OCI-LY1 (cell line): ENCODE measurements around the gene ADRA2A.

Source experiments
- H2AFZ ChIP-seq: fragments of 200-600 bp; sonication (generic), shearing (Covaris generic); 2 replicates; pipeline ENCODE4 v1.6.0; 2014; ENCODE audit warnings: antibody characterized with exemption, mild to moderate bottlenecking, low read length
- H3F3A ChIP-seq: fragments of 200-600 bp; sonication (generic), shearing (Covaris generic); 2 replicates; pipeline ENCODE4 v1.6.0; 2014; ENCODE audit warnings: mild to moderate bottlenecking, antibody characterized with exemption, low read length, moderate library complexity; ENCODE audit not compliant: insufficient read depth
- H3K27ac ChIP-seq: fragments of 200-600 bp; sonication (generic); 2 replicates; pipeline ENCODE4 v1.5.1; 2014; ENCODE audit warnings: low read length, mixed run types, mild to moderate bottlenecking, low read depth; ENCODE audit not compliant: poor library complexity, severe bottlenecking
- H3K27me3 ChIP-seq: fragments of 200-600 bp; sonication (generic); 2 replicates; pipeline ENCODE4 v1.6.0; 2014; ENCODE audit warnings: antibody characterized with exemption, mild to moderate bottlenecking, low read length, moderate library complexity; ENCODE audit not compliant: insufficient read depth
- H3K36me3 ChIP-seq: fragments of 200-600 bp; sonication (generic); 2 replicates; pipeline ENCODE4 v1.6.1; 2014; ENCODE audit warnings: mild to moderate bottlenecking, antibody characterized with exemption, low read length, moderate library complexity, mixed read lengths; ENCODE audit not compliant: insufficient read depth
- H3K4me1 ChIP-seq: fragments of 200-600 bp; sonication (generic); 2 replicates; pipeline ENCODE4 v1.5.1; 2014; ENCODE audit warnings: mild to moderate bottlenecking, low read length, moderate library complexity; ENCODE audit not compliant: insufficient read depth, severe bottlenecking
- H3K4me2 ChIP-seq: fragments of 200-600 bp; sonication (generic), shearing (Covaris generic); 2 replicates; pipeline ENCODE4 v1.6.1; 2014; ENCODE audit warnings: low read length
- H3K4me3 ChIP-seq: fragments of 200-600 bp; sonication (generic); 2 replicates; pipeline ENCODE4 v1.5.1; 2014; ENCODE audit warnings: low read length, low read depth, mild to moderate bottlenecking, mixed read lengths; ENCODE audit not compliant: poor library complexity, severe bottlenecking
- H3K79me2 ChIP-seq: fragments of 200-600 bp; shearing (Covaris generic); 2 replicates; pipeline ENCODE4 v1.6.1; 2016; ENCODE audit warnings: mixed run types, low read length, mixed read lengths; ENCODE audit not compliant: insufficient read depth
- H3K9ac ChIP-seq: fragments of 200-600 bp; sonication (generic), shearing (Covaris generic); 2 replicates; pipeline ENCODE4 v1.6.1; 2014; ENCODE audit warnings: mild to moderate bottlenecking, low read length, mixed read lengths
- H3K9me2 ChIP-seq: fragments of 200-600 bp; sonication (generic), shearing (Covaris generic); 2 replicates; pipeline ENCODE4 v1.6.1; 2014; ENCODE audit warnings: low read depth, mild to moderate bottlenecking, low read length, mixed read lengths
- H3K9me3 ChIP-seq: fragments of 200-600 bp; shearing (Covaris generic); 2 replicates; pipeline ENCODE4 v1.6.1; 2014; ENCODE audit warnings: low read length, mixed read lengths
- H4K20me1 ChIP-seq: fragments of 200-600 bp; sonication (generic), shearing (Covaris generic); 2 replicates; pipeline ENCODE4 v1.6.0; 2016; ENCODE audit warnings: mild to moderate bottlenecking, low read length; ENCODE audit not compliant: insufficient read depth
- CTCF ChIP-seq: fragments of 200-600 bp; sonication (generic), shearing (Covaris generic); IDR thresholded peaks from 2 replicates; pipeline ENCODE4 v1.5.1; 2017; ENCODE audit warnings: mild to moderate bottlenecking, antibody characterized with exemption, low read length, moderate library complexity, mixed read lengths
- EZH2 ChIP-seq: fragments of 200-600 bp; sonication (generic), shearing (Covaris generic); IDR thresholded peaks from 2 replicates; pipeline ENCODE4 v1.8.0; 2017; ENCODE audit warnings: borderline replicate concordance, mixed run types, mild to moderate bottlenecking, antibody characterized with exemption, low read length, moderate library complexity, mixed read lengths

ADRA2A gene

GRCh38 chr10:111122127-111122526 is 45.3 kb downstream of the ADRA2A start:
- H3K4me1 ChIP-seq, result no peaks in the 10 kb centered on the region
- no peaks in the 10 kb centered on the region for H3K27me3 ChIP-seq
- no peak for TF ChIP-seq EZH2
- TF ChIP-seq CTCF, result no peak
- H3K27ac ChIP-seq, result no peak overlapping the region
- H2AFZ ChIP-seq, result no peak overlapping the region
- no peak overlapping the region for H3K9ac ChIP-seq
- no peaks in the 10 kb centered on the region for H3K79me2 ChIP-seq
- no peaks in the 10 kb centered on the region for H4K20me1 ChIP-seq
- H3K36me3 ChIP-seq, result no peaks in the 10 kb centered on the region
- no peaks in the 10 kb centered on the region for H3K9me3 ChIP-seq
- H3K4me3 ChIP-seq, result no peak overlapping the region
- no peaks in the 10 kb centered on the region for H3K9me2 ChIP-seq
- no peak overlapping the region for H3K4me2 ChIP-seq
- H3F3A ChIP-seq, result no peaks in the 10 kb centered on the region

- Histone ChIP-seq H3K4me1 (no peaks in the 10 kb centered on the region), H3K27ac (no peak overlapping the region), H4K20me1 (no peaks in the 10 kb centered on the region), H3K79me2 (no peaks in the 10 kb centered on the region), H3K36me3 (no peaks in the 10 kb centered on the region), H3K9ac (no peak overlapping the region), H3K4me2 (no peak overlapping the region), H3K27me3 (no peaks in the 10 kb centered on the region), H3K4me3 (no peak overlapping the region), H3K9me3 (no peaks in the 10 kb centered on the region), H3F3A (no peaks in the 10 kb centered on the region), H3K9me2 (no peaks in the 10 kb centered on the region), H2AFZ (no peak overlapping the region)
- TF ChIP-seq CTCF, result no peak
- TF ChIP-seq EZH2, result no peak
Measured at GRCh38 chr10:111123883-111124282, 47.1 kb downstream of the ADRA2A start.

GRCh38 chr10:111125102-111125501 is 48.3 kb downstream of the ADRA2A start:
- no peak overlapping the region for H3K4me2 ChIP-seq
- no peak overlapping the region for H3K4me3 ChIP-seq
- H3K27ac ChIP-seq, result no peak overlapping the region
- H3K9me3 ChIP-seq, result no peaks in the 10 kb centered on the region
- H3K4me1 ChIP-seq, result no peaks in the 10 kb centered on the region
- no peaks in the 10 kb centered on the region for H3K9me2 ChIP-seq
- TF ChIP-seq EZH2, result no peak
- TF ChIP-seq CTCF, result no peak
- H3K36me3 ChIP-seq, result no peaks in the 10 kb centered on the region
- H3F3A ChIP-seq, result no peaks in the 10 kb centered on the region
- H3K9ac ChIP-seq, result no peak overlapping the region
- no peaks in the 10 kb centered on the region for H3K79me2 ChIP-seq
- H2AFZ ChIP-seq, result no peak overlapping the region
- H4K20me1 ChIP-seq, result no peaks in the 10 kb centered on the region
- no peaks in the 10 kb centered on the region for H3K27me3 ChIP-seq
